Endothelial cell of umbilical vein (primary cell): ENCODE measurements around the gene NUDT3. TPM values are rescaled to one million over a fixed set of nuclear protein-coding genes. Genes with fewer than 3 reads are reported as not detected.

Experiments
- BruUV-seq: library from RNA; stranded (reverse); fragments of 400-500 nt; replicated peaks from 2 replicates; lab custom pipeline; 2021; lab: Mats Ljungman, UMichigan
- CTCF ChIA-PET: fragments of 300-600, 350-600 bp; sonication (Branson Sonifier 250); formaldehyde crosslinking; loops from one replicate; lab custom pipeline; 2021; ENCODE audit warnings: antibody characterized with exemption, inconsistent platforms; lab: Charles Lee
- POLR2A ChIA-PET: fragments of 300-600, 350-600 bp; sonication (Branson Sonifier 250); formaldehyde crosslinking; loops from one replicate; lab custom pipeline; 2021; ENCODE audit warnings: antibody characterized with exemption, inconsistent platforms; lab: Charles Lee
- DNase-seq: peaks from one replicate; pipeline ENCODE4 v3.0.0-alpha.2; 2011; ENCODE audit warnings: low read depth, low spot score
- FAIRE-seq: peaks from 2 replicates; lab custom pipeline; 2011; peaks lifted over from hg19 to GRCh38; lab: Jason Lieb, UNC
- H2AFZ ChIP-seq: 2 replicates; pipeline ENCODE4 v1.6.0; 2012; ENCODE audit warnings: low read depth, low read length, control low read depth, inconsistent platforms
- H3K27ac ChIP-seq: 2 replicates; pipeline ENCODE4 v1.5.1; 2011; ENCODE audit warnings: low read depth, mild to moderate bottlenecking, control low read depth, low read length, moderate library complexity; ENCODE audit not compliant: insufficient read depth
- H3K27me3 ChIP-seq, 2 experiments: 2 replicates each; pipeline versions ENCODE4 v1.6.0 to v1.6.1; 2011; ENCODE audit warnings: low read length in 2 of 2, mixed read lengths in 1 of 2; ENCODE audit not compliant: control insufficient read depth in 2 of 2, insufficient read depth in 2 of 2
- H3K36me3 ChIP-seq, 2 experiments: 2 replicates in 1 of 2; 3 replicates in 1 of 2; pipeline ENCODE4 v1.5.1; 2011; ENCODE audit warnings: low read length in 2 of 2, mild to moderate bottlenecking in 1 of 2, moderate library complexity in 1 of 2; ENCODE audit not compliant: control insufficient read depth in 2 of 2, insufficient read depth in 2 of 2; ENCODE audit errors: extremely low read depth in 1 of 2
- H3K4me1 ChIP-seq: 3 replicates; pipeline ENCODE4 v1.5.1; 2011; ENCODE audit warnings: mild to moderate bottlenecking, low read length; ENCODE audit not compliant: control insufficient read depth, insufficient read depth; ENCODE audit errors: extremely low read depth
- H3K4me2 ChIP-seq: 2 replicates; pipeline ENCODE4 v1.6.1; 2011; ENCODE audit warnings: low read length, control low read depth, mixed read lengths; ENCODE audit not compliant: insufficient read depth
- H3K4me3 ChIP-seq, 3 experiments: fragments of 200-600 bp in 1 of 3; sonication (generic), shearing (Covaris generic) in 1 of 3; replicated peaks in 1 of 3; 2 replicates each; pipeline ENCODE4 v1.5.1; 2011 to 2016; ENCODE audit warnings: control low read depth in 3 of 3, low read length in 3 of 3, mild to moderate bottlenecking in 2 of 3, inconsistent platforms in 1 of 3, low read depth in 1 of 3, moderate library complexity in 1 of 3; ENCODE audit not compliant: insufficient read depth in 1 of 3
- H3K79me2 ChIP-seq: 2 replicates; pipeline ENCODE4 v1.6.0; 2012; ENCODE audit warnings: low read length, inconsistent platforms; ENCODE audit not compliant: control insufficient read depth, insufficient read depth
- H3K9ac ChIP-seq: replicated peaks from 2 replicates; pipeline ENCODE3; 2011; ENCODE audit warnings: low read length, control low read depth; ENCODE audit not compliant: insufficient read depth; ENCODE audit errors: extremely low read depth
- H3K9me1 ChIP-seq: replicated peaks from 3 replicates; pipeline ENCODE4 v1.6.0; 2011; ENCODE audit warnings: mild to moderate bottlenecking, low read length; ENCODE audit not compliant: control insufficient read depth, insufficient read depth; ENCODE audit errors: extremely low read depth
- H3K9me3 ChIP-seq: replicated peaks from 2 replicates; pipeline ENCODE4 v1.5.1; 2012; ENCODE audit warnings: low read length, inconsistent platforms; ENCODE audit not compliant: control insufficient read depth, insufficient read depth
- H4K20me1 ChIP-seq: replicated peaks from 2 replicates; pipeline ENCODE3; 2011; ENCODE audit warnings: mild to moderate bottlenecking, low read length; ENCODE audit not compliant: control insufficient read depth, insufficient read depth; ENCODE audit errors: extremely low read depth
- CTCF ChIP-seq, 2 donors: IDR thresholded peaks; 1 replicate in 1 of 2; 2 replicates in 1 of 2; pipeline ENCODE4 v1.5.1; 2011; ENCODE audit warnings: low read length in 2 of 2, mild to moderate bottlenecking in 2 of 2, moderate library complexity in 2 of 2, control low read depth in 1 of 2, inconsistent platforms in 1 of 2, low read depth in 1 of 2; ENCODE audit not compliant: insufficient read depth in 1 of 2; ENCODE audit errors: extremely low read depth in 1 of 2
- EZH2 ChIP-seq: IDR thresholded peaks from 2 replicates; pipeline ENCODE4 v1.6.1; 2012; ENCODE audit warnings: borderline replicate concordance, low read depth, mild to moderate bottlenecking, moderate library complexity, low read length, inconsistent platforms; ENCODE audit not compliant: severe bottlenecking
- FOS ChIP-seq: IDR thresholded peaks from 2 replicates; pipeline ENCODE4 v1.6.1; 2011; ENCODE audit warnings: mild to moderate bottlenecking, low read length, moderate library complexity, borderline replicate concordance; ENCODE audit not compliant: insufficient read depth
- GATA2 ChIP-seq: IDR thresholded peaks from 2 replicates; pipeline ENCODE4 v1.7.0; 2011; ENCODE audit warnings: low read depth, mild to moderate bottlenecking, moderate library complexity, mixed read lengths, low read length; ENCODE audit not compliant: insufficient read length, insufficient read depth
- JUN ChIP-seq: IDR thresholded peaks from 2 replicates; pipeline ENCODE4 v1.6.1; 2011; ENCODE audit warnings: borderline replicate concordance, low read depth; ENCODE audit not compliant: insufficient read length, insufficient read depth
- MYC ChIP-seq: IDR thresholded peaks from one replicate; pipeline ENCODE4 v1.6.1; 2011; ENCODE audit warnings: mild to moderate bottlenecking, low read depth, low read length
- POLR2A ChIP-seq: IDR thresholded peaks from 2 replicates; pipeline ENCODE4 v1.6.1; 2012; ENCODE audit warnings: low read depth, mild to moderate bottlenecking, control low read depth, low read length
- POLR2AphosphoS5 ChIP-seq: IDR thresholded peaks from 2 replicates; pipeline ENCODE4 v1.6.1; 2012; ENCODE audit warnings: low read depth, mild to moderate bottlenecking, control low read depth, low read length, moderate library complexity; ENCODE audit not compliant: insufficient read depth
- dilution Hi-C: fragments of 300-500 bp; cut with MboI; formaldehyde crosslinking; loops from one replicate; pipeline ENCODE4 v1.15.0; 2019; ENCODE audit warnings: low sequenced_read_pairs; ENCODE audit not compliant: extremely low pct_ligation_motif_present
- intact Hi-C: fragments of 100-400 bp; cut with micrococcal nuclease; formaldehyde crosslinking; loops from one replicate; pipeline ENCODE4 v1.10.0; 2022
- polyA plus RNA-seq, 4 experiments: library from polyadenylated mRNA; depleted of rRNA in 3 of 4; stranded (reverse) in 3 of 4; unstranded in 1 of 4; fragments of >200 nt; gene quantifications; 2 replicates each; pipeline versions ENCODE4 v1.2.1 to v1.2.3, GENCODE V29; 2011 to 2012; ENCODE audit warnings: missing spikeins in 1 of 4
- total RNA-seq: library from RNA; stranded (reverse); gene quantifications from 2 replicates; pipeline ENCODE4 v1.2.3, GENCODE V29; 2021
- TF ChIP-seq, protein P1 (sequence below): IDR thresholded peaks from 2 replicates; pipeline ENCODE4 v1.6.1; 2011; ENCODE audit not compliant: insufficient read depth, insufficient read length

NUDT3 gene
- total and polyA plus RNA-seq, 2 donors (not counting 3 experiments of a cell fraction or from before 2014, with no cell fraction given) = 11.9 to 30.9 TPM

DNA sequence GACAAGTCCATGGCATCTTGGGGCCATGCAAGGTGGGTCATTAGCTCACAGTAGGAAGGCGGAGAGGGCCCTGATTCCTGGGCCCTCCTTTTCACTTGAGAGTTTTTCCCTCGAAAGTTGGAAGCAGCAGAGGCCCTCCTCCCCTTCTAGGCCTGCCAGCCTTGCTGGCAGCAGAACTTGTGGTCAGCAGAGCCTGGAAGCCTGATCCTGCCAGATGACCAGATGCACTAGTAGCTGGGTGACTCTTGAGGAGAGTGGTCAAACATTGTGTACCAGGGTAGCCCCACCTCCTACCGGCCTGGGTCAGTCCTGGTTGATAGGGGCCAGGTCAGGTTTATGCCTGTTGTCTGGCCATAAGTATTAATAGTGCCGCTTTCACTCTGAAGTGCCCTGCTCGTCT lies 159.6 kb downstream of the NUDT3 start:
- Histone ChIP-seq H3K9me1 (no peaks in the 10 kb centered on the region), H3K4me3 (no peak overlapping the region), H2AFZ (no peak overlapping the region), H3K4me1 (peaks cover 11% of the 10 kb centered on the region), H3K4me2 (no peak overlapping the region), H4K20me1 (no peaks in the 10 kb centered on the region), H3K27me3 (no peaks in the 10 kb centered on the region), H3K9me3 (no peaks in the 10 kb centered on the region), H3K27ac (no peak overlapping the region), H3K79me2 (peaks cover 11% of the 10 kb centered on the region), H3K9ac (no peak overlapping the region), H3K36me3 (no peaks in the 10 kb centered on the region)
- intact Hi-C loops = no loop called here
- no TSS peak for BruUV-seq
- dilution Hi-C loops = no loop called here
- TF ChIP-seq JUN = no peak
- TF ChIP-seq GATA2 = no peak
- TF ChIP-seq FOS = no peak
- TF ChIP-seq CTCF (IDR thresholded peaks at IDR 0.05; ENCODE audit: extremely low read depth in 1 of 2, insufficient read depth in 1 of 2, low read depth in 1 of 2, low read length in 2 of 2) = no peak
- no peak for TF ChIP-seq EZH2
- TF ChIP-seq POLR2AphosphoS5 = no peak
- no peak for TF ChIP-seq MYC
- no peak for TF ChIP-seq POLR2A
- TF ChIP-seq, protein P1, sequence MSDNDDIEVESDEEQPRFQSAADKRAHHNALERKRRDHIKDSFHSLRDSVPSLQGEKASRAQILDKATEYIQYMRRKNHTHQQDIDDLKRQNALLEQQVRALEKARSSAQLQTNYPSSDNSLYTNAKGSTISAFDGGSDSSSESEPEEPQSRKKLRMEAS = no peak
- ChIA-PET POLR2A (interaction anchor here (0.7 kb wide), 1 partner anchor 11 kb away, joined by 3 read pairs; no protein-coding TSS in a partner anchor), CTCF (interaction anchor here (0.6 to 2.6 kb wide), 3 partner anchors 9 to 182 kb away, joined by 3 to 11 read pairs (median 4); no protein-coding TSS in a partner anchor)
- FAIRE-seq (no peak), DNase-seq (no peak)
